ENCODE results near the gene SLC38A1. TPM values are rescaled to one million over a fixed set of nuclear protein-coding genes. Genes with fewer than 3 reads are reported as not detected.
A peak's percentile ranks its signal among the peaks of the same experiment; 100 is the strongest.

The SLC38A1 gene
- total RNA-seq, 1 experiment from 2014 or later: 155 TPM

DNA sequence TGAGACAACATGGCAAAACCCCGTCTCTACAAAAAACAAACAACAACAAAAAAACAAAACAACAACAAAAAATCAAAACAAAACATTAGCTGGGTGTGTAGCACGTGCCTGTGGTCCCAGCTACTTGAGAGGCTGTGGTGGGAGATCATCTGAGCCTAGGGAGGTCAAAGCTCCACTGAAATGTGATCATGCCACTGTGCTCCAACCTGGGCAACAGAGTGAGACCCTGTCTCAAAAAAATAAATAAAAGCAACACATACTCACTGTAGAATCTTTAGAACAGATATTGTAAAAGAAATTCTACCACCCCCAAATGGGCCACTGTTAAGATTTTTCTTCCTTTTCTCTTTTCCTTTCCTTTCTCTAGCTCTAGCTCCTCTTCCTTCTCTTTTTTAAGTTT, 26.3 kb downstream of the SLC38A1 start:
- peaks cover 6 to 44% of the 10 kb centered on the region in 2 experiments; a peak in 3 of 4 replicates for H3K36me3 ChIP-seq (ENCODE audit: control insufficient read depth in 1 of 2, insufficient read depth in 2 of 2, low read length in 2 of 2)

More for the DNA sequence above, 26.3 kb downstream of the SLC38A1 start:
- no peaks in the 10 kb centered on the region for H3K4me1 ChIP-seq (ENCODE audit: control insufficient read depth in 1 of 2, insufficient read depth in 2 of 2, low read length in 2 of 2)
- H3K27ac ChIP-seq (ENCODE audit: low read depth, low read length): no peak overlapping the region
- ATAC-seq (no peak), DNase-seq (ENCODE audit: low read depth, low spot score) (no peak)
- intact Hi-C loops (cut with micrococcal nuclease): no loop called here
- ChIA-PET CTCF (no interaction called here), POLR2A (interaction anchor here (1.2 kb wide), 1 partner anchor 28 kb away, joined by 4 read pairs; no protein-coding TSS in a partner anchor), RAD21 (ENCODE audit: low non-redundant PET in 1 of 2, low total read pairs in 2 of 2, uncharacterized antibody in 2 of 2, unreplicated experiment in 2 of 2) (no interaction called here)
- H3K79me2 ChIP-seq (ENCODE audit: insufficient read depth, low read length): peaks cover 97% of the 10 kb centered on the region
- H3K4me3 ChIP-seq (replicated peaks in 1 of 2; ENCODE audit: low read depth in 1 of 2, low read length in 2 of 2): no peak overlapping the region
- H3K9me2 ChIP-seq (ENCODE audit: insufficient read depth): no peaks in the 10 kb centered on the region
- no peaks in the 10 kb centered on the region for H3K27me3 ChIP-seq (ENCODE audit: insufficient read depth, low read length)
- H4K20me1 ChIP-seq (ENCODE audit: insufficient read depth): peaks cover 6% of the 10 kb centered on the region; the same call in 1 of the 2 replicates
- no peak overlapping the region for H2AFZ ChIP-seq (ENCODE audit: low read depth, low read length, poor library complexity, severe bottlenecking)
- TSS peak; percentile 2 for BruUV-seq (replicated peaks)
- TF ChIP-seq, protein P1, sequence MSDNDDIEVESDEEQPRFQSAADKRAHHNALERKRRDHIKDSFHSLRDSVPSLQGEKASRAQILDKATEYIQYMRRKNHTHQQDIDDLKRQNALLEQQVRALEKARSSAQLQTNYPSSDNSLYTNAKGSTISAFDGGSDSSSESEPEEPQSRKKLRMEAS (IDR thresholded peaks at IDR 0.05): no peak
- TF ChIP-seq ZNF274 (IDR thresholded peaks at IDR 0.05; ENCODE audit: low read depth, low read length): no peak
- TF ChIP-seq YY1 (IDR thresholded peaks at IDR 0.05; ENCODE audit: extremely low read depth, insufficient replicate concordance, low read depth, low read length): no peak
- no peak for TF ChIP-seq POLR2AphosphoS5 (IDR thresholded peaks at IDR 0.05; ENCODE audit: low read depth, low read length)
- no peak for TF ChIP-seq RAD21 (IDR thresholded peaks at IDR 0.05; ENCODE audit: low read depth)
- TF ChIP-seq, protein P2, sequence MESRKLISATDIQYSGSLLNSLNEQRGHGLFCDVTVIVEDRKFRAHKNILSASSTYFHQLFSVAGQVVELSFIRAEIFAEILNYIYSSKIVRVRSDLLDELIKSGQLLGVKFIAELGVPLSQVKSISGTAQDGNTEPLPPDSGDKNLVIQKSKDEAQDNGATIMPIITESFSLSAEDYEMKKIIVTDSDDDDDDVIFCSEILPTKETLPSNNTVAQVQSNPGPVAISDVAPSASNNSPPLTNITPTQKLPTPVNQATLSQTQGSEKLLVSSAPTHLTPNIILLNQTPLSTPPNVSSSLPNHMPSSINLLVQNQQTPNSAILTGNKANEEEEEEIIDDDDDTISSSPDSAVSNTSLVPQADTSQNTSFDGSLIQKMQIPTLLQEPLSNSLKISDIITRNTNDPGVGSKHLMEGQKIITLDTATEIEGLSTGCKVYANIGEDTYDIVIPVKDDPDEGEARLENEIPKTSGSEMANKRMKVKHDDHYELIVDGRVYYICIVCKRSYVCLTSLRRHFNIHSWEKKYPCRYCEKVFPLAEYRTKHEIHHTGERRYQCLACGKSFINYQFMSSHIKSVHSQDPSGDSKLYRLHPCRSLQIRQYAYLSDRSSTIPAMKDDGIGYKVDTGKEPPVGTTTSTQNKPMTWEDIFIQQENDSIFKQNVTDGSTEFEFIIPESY (IDR thresholded peaks at IDR 0.05; ENCODE audit: extremely low read depth, insufficient replicate concordance, low read length): no peak
- TF ChIP-seq SRF (IDR thresholded peaks at IDR 0.05; ENCODE audit: low read depth): no peak
- no peak for TF ChIP-seq JUND (IDR thresholded peaks at IDR 0.05)
- no peak for TF ChIP-seq FOSL1 (IDR thresholded peaks at IDR 0.05; ENCODE audit: low read depth)
- TF ChIP-seq POLR2A (IDR thresholded peaks at IDR 0.05; ENCODE audit: borderline replicate concordance, extremely low read depth, insufficient read depth, insufficient read length): no peak
- TF ChIP-seq EZH2 (IDR thresholded peaks at IDR 0.05): no peak
- TF ChIP-seq EGR1 (IDR thresholded peaks at IDR 0.05; ENCODE audit: low read depth): no peak
- TF ChIP-seq, protein P3, sequence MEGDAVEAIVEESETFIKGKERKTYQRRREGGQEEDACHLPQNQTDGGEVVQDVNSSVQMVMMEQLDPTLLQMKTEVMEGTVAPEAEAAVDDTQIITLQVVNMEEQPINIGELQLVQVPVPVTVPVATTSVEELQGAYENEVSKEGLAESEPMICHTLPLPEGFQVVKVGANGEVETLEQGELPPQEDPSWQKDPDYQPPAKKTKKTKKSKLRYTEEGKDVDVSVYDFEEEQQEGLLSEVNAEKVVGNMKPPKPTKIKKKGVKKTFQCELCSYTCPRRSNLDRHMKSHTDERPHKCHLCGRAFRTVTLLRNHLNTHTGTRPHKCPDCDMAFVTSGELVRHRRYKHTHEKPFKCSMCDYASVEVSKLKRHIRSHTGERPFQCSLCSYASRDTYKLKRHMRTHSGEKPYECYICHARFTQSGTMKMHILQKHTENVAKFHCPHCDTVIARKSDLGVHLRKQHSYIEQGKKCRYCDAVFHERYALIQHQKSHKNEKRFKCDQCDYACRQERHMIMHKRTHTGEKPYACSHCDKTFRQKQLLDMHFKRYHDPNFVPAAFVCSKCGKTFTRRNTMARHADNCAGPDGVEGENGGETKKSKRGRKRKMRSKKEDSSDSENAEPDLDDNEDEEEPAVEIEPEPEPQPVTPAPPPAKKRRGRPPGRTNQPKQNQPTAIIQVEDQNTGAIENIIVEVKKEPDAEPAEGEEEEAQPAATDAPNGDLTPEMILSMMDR (IDR thresholded peaks at IDR 0.05 in 2 of 3, conservative IDR thresholded peaks at IDR 0.05 in 1 of 3; ENCODE audit: borderline replicate concordance in 1 of 3, insufficient read depth in 1 of 3, low read depth in 2 of 3, low read length in 2 of 3): no peak
- TF ChIP-seq EZH2phosphoT487 (IDR thresholded peaks at IDR 0.05; ENCODE audit: borderline replicate concordance): no peak
- TF ChIP-seq ELF1 (IDR thresholded peaks at IDR 0.05; ENCODE audit: borderline replicate concordance, low read depth): no peak
- no peak for TF ChIP-seq SP1 (IDR thresholded peaks at IDR 0.05; ENCODE audit: low read depth)
- no peak for TF ChIP-seq CEBPB (IDR thresholded peaks at IDR 0.05; ENCODE audit: low read depth)
- no peak for TF ChIP-seq SIN3A (IDR thresholded peaks at IDR 0.05; ENCODE audit: low read depth)
- TF ChIP-seq CBX3 (IDR thresholded peaks at IDR 0.05; ENCODE audit: low read depth): no peak
- no peaks in the 10 kb centered on the region for H3K9me3 ChIP-seq (ENCODE audit: control insufficient read depth in 1 of 2, insufficient read depth in 1 of 2, low read depth in 1 of 2, low read length in 2 of 2)
- H3K4me2 ChIP-seq (ENCODE audit: low read length): no peak overlapping the region
- no peak overlapping the region for H3K9ac ChIP-seq (ENCODE audit: low read length)

All from HCT116 (cell line).